Left lobe of liver (tissue), 2 donors: ENCODE data around the gene SEC22A. TPM values are rescaled to one million over a fixed set of nuclear protein-coding genes. Genes with fewer than 3 reads are reported as not detected.
"Not testable (repeated sequence)": the region's sequence is repeated elsewhere in the genome, so short reads cannot be mapped to it uniquely, and the experiment has no call there.

ENCODE experiments used
- ATAC-seq: fragments of 200-7000 bp; cut with Tn5 transposase; one replicate; pipeline ENCODE4 v1.9.1; 2020; ENCODE audit warnings: mild to moderate bottlenecking, moderate library complexity
- DNase-seq: peaks from one replicate; pipeline ENCODE4 v3.0.0-alpha.2; 2020; ENCODE audit warnings: low spot score
- total RNA-seq: library from RNA; stranded (reverse); gene quantifications from one replicate; pipeline ENCODE4 v1.2.1, GENCODE V29; 2021
- donor health status: DM: no; HTN: no; CAD: no; lungs with moderate emphysema.
- donor health status: DM: no; HTN: yes; CAD: no.

The SEC22A gene
- total RNA-seq, 1 donor from 2014 or later: 7.7 TPM

GRCh38 chr3:123169930-123170329, 31.8 kb upstream of the SEC22A start:
- ATAC-seq (peak; percentile 24), DNase-seq (no peak)

GRCh38 chr3:123180791-123181190, 21.0 kb upstream of the SEC22A start:
- no peak for ATAC-seq

DNA sequence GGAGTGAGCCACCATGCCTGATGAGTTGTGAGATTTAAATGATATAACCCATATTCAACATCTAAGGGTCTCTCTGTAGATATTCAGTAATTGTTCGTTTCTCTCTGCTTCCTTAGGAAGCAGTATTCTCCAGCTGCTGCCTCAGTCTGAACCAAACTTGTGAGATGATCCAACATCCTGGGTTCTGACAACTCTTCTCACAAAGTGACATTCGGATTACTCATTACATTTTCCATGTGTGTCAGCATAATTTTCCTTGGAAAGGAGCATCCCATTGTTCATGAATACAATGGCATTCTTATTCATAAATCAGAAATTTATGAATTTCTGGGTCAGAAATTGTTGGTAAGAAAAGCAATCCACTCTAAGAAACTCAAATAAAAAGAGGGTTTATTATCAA, 15.0 kb upstream of the SEC22A start:
- no peak for ATAC-seq
- DNase-seq: no peak

More at GRCh38 chr3:123180791-123181190, 21.0 kb upstream of the SEC22A start:
- no peak for DNase-seq

DNA sequence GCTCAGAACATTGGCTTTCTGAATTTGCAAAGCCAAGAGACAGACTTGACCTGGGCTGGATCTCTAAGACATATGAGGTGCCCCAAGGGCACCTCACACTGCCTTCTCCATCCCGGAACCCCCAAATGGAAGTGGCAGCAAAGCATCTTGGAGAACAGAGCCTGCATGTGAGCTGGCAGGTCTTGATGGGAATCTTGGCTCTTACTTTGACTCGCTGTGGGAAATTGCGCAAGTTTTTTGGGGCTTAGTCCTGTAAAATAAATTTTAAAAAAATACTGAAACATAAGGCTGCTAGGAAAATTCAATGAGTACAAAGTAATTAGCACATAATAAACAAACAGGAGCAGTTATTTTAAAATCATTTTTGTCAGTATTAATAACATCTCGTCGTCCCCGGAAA, 13.7 kb upstream of the SEC22A start:
- ATAC-seq (no peak), DNase-seq (no peak)

DNA sequence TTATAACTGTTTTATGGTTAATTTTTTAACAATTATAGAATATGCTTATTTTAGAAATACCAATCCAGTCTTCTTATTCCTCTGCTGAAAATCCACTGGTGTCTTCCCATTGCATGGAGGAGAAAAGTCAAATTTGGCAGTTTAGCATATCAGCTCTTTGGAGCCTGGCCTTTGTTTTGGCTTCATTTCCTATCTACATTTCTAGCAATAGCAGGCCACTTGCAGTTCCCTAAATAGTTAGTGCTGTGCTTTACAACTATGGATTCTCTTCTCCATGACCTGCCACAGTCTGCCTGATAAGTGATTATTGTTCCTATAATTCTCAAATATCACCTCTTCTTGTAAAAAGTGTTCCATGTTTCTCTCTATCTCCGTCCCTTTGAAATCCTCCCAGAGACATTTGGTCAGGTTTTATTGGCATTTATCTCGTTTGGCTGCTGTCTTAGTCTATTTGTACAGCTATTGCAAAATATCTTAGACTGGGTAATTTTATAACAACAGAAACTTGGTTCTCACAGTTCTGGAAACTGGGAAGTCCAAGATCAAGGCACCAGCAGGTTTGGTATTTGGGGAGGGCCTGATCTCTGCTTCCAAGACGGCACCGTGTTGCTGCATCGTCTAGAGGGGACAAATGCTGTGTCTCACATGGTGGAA, 8.2 kb upstream of the SEC22A start:
- ATAC-seq (peak; percentile 92), DNase-seq (no peak)

DNA sequence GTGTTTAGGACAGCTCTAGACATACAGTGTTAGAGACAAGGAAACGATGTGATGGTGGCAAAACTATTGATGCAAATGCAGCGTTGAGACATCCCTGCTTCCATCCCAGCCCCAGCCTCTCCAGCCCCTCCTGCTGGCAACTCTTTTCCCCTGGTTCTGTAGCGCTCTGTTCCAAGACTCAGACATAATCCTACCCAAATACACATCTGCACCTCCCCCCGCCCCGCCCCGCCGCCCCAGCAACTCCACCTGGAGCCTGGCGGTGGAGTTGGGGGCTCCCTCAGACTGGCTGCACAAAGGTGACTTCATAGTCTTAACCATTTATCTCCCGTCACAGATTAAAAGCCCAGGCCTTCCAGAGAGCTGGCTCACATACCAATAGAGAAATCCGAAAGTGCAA, 7.2 kb upstream of the SEC22A start:
- DNase-seq (no peak), ATAC-seq (no peak)

DNA sequence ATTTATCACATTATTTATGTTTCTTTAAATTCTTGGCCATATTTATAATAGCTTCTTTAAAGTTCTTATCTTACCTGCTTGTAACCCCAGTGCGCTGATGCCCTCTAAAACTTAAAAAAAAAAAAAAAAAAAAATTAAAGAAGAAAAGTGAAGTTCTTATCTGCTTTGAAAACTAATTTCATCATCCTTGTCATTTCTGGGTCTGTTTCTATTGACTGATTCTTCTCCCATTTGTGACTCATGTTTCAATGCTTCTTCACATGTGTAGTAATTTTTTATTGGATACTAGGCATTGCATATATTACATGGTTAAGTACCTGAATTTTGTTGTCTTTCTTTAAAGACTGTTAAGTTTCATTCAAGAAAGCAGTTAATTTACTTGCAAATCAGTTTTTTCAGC, 3.4 kb upstream of the SEC22A start:
- no peak for DNase-seq
- no peak for ATAC-seq

DNA sequence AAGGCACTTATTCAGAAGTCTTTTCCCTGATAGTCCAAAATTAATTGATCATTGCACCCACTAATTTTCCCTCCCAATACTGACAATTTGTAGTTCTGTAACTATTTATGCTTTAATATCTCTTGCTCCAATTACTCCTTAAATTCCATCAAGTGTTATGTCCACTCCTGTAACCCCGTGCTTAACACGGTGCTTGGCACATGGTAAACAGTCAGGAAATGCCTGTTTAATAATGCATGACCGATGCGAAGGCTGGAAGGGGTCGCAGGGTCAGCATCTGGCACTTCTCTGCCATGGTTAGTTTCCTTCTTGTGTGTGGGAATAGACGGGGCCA, 553 bp upstream of the SEC22A start:
- no peak for DNase-seq
- ATAC-seq: no peak

DNA sequence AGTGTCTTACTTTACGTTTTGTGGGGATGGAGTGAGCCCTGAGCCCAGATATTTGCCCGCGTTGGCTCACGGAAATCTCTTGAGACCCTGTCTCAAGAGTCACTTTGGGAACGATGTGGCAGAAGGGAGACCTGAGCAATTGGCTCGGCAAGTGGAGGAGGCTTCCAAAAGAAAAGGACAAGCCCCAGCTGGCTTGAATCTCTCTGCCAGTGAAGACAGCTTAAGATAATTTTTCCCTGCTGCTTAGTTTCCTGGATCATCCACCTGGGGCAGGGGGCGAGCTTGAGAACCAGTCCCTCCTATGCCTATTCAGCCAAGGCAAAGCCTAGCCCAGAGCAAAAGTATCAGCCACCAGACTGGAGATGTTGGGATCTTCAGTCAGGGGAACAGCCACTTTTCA, 708 bp downstream of the SEC22A start:
- DNase-seq (no peak), ATAC-seq (no peak)

DNA sequence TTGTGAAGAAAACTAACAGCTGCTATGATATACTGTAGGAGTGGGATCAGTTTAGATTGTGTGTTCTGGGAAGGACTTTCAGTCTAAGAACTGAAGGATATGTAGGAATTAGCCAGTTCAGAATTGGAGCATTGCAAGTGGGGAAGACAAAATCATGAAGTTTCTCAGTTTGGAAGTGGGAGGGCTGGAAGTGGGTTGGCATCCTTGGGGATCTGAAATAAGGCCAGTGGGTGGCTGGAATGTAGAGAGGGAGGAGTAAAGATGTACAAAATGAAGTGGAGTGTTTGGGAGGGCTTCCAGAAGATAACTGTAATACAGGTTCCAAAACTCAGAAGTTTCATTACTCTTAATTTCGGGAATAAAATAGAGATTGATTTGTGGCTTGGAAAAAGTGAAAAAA, 17.2 kb downstream of the SEC22A start:
- DNase-seq (no peak), ATAC-seq (no peak)

DNA sequence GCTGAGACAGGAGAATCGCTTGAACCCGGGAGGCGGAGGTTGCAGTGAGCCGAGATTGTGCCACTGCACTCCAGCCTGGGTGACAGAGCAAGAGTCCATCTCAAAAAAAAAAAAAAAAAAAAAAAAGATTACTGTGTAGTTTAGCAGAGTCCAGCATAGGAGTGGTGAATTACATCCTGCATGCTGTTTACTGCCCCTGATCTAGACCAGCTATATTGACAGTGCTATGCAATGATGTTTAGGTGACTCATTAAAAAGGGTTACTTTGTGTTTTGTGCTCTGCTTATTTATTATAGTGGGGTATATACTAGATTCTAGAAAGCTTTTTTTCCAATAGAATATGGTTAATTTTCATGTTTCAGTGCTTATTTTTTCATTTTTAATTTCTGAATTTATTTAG, 19.6 kb downstream of the SEC22A start:
- DNase-seq, ATAC-seq: not testable (repeated sequence)

- no peak for DNase-seq
- ATAC-seq: no peak
These were observed 23.3 kb downstream of the SEC22A start for GRCh38 chr3:123225016-123225415.

DNA sequence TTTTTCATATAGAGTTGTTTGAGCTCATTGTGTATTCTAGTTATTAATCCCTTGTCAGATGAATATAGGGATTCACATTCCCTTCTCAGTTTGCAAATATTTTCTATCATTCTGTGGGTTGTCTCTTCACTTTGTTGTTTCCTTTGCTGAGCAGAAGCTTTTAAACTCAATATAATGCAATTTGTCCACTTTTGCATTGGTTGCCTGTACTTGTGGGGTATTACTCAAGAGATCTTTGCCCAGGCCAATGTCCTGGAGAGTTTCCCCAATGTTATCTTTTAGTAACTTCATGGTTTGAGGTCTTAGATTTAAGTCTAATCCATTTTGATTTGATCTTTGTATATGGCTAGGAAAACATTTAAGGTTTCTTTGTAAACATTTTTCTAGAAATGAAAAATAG, 24.8 kb downstream of the SEC22A start:
- no peak for DNase-seq

GRCh38 chr3:123229145-123229544, 27.4 kb downstream of the SEC22A start:
- ATAC-seq: no peak
- DNase-seq: no peak

More for the DNA sequence above, 24.8 kb downstream of the SEC22A start:
- ATAC-seq: peak; percentile 54

DNA sequence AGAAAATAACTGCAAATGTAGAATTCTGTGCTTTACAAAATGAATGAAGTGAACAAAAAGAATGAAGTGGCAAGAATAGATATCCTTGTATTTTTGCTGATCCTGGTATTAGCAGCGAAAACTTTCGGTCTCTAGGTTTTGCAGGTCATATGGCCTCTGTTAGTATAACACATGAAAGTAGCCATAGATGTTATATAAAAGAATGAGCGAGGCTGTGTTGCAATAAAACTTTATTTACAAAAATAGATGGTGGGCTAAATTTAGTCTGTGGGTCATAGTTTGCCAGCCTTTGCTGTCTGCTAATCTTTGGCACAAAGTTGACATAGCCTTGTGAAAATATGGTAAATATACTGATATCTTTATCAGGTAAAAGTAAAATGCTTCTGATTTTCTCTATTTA, 35.2 kb downstream of the SEC22A start:
- no peak for ATAC-seq
- no peak for DNase-seq

DNA sequence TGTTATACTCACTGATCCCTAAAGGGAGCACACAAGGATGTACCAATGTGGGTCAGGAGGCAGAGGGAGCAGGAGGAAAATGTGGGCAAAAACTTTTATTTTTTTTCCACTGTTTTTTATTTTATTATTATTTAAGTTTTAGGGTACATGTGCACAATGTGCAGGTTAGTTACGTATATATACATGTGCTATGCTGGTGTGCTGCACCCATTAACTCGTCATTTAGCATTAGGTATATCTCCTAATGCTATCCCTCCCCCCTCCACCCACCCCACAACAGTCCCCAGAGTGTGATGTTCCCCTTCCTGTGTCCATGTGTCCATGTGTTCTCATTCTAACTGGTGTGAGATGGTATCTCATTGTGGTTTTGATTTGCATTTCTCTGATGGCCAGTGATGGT, 37.4 kb downstream of the SEC22A start:
- ATAC-seq, DNase-seq: not testable (repeated sequence)

DNA sequence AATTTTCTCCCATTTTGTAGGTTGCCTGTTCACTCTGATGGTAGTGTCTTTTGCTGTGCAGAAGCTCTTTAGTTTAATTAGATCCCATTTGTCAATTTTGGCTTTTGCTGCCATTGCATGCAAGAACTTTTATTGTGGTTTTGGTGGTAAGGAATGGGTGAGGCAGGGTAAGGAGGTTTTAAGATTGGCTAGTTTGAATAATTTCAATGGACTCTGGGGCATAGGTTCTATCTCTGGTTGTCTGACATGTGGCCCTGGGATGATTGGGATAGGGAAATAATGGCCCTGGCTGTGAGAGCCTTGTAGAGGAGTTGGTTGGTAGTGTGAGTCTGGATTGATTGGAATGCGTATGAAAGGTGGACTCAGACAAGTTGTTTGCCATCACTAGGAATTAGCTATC, 38.0 kb downstream of the SEC22A start:
- no peak for ATAC-seq
- no peak for DNase-seq

DNA sequence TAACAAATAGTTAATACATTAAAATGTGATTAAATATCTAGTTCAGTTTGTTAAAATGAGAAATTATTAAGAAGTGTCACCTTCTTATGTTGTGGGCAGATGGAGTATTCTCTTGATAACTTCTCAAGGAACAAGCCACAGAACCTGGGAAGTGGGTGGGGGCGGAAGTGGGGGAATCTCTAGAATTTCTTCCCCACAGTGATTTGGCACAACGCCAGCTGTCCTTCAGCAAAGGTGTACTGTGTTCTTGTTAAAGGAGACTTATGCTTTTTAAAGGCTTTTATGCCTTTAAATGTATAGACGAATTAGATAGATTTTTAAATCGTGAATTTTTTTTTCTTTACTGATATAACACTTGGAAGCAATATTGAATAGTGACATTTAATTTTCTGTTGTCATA, 42.4 kb downstream of the SEC22A start:
- no peak for ATAC-seq

DNA sequence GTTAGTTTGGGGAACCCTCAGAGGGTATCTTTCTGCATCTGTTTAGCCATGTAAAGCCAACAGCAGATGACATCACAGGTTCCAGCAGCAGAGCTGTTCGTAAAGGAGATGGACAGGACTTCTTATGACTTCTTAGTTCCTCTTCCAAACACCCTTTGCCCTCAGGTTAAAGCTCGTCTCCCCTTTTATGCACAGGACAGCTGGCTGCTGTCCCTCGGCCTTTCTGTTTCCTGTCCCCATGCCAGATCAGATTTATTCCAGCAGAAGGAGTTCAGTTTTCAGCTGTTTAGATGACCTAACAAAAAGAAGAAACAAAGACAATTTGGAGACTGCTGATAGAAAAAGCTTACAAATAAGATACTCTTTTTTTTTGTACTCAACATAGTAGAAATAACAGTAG, 45.1 kb downstream of the SEC22A start:
- ATAC-seq (peak; percentile 94), DNase-seq (peak; percentile 74)

More for the DNA sequence above, 42.4 kb downstream of the SEC22A start:
- no peak for DNase-seq

DNA sequence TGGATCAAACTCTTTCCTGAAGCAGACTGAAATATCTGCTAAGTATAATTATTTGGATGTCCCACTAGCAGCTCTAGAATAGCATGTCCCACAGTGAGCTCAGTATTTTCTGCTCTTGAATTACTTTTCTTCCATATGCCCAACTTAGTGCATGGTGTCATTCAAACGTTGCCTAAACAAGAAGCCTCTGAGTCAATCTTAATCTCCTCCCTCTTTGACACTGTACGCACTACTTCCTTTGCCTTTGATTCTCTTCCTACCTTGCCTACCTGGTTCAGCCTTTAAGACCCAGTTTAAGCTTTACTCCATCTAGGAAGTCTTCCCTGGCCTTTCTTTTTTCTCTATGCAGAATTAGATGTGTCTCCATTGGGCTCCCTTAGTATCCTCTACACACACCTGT, 54.5 kb downstream of the SEC22A start:
- DNase-seq: no peak
- no peak for ATAC-seq

GRCh38 chr3:123258359-123258758, 56.6 kb downstream of the SEC22A start:
- ATAC-seq (no peak), DNase-seq (no peak)

DNA sequence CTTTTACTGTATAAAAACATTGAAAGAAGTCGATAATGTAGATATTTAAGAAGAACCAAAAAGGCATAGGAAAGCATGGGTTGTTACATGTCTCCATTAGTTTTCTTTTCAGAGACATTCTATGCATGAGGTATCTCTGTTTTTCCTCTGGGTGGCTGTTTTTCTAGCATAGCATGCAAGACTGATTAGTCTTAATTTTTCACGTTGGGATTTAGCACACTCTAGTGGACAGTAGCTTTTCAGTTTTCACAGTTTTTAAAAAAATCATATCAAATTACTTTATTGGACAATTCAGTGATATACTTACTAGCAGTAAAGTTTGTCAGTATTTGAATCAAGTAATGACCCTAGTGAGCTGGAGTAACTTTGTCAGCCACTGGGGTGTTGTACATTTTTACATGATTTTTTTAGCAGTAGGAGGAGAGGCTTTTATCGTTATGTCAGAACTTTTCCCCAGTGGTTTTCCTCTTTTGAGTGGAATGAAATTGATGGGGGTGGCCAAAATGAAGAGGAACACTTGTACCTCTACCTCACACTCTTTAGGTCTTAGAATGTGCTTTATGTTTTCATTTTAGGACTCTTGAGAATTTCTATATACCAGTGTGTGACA, 57.2 kb downstream of the SEC22A start:
- peak; percentile 94 for ATAC-seq

DNA sequence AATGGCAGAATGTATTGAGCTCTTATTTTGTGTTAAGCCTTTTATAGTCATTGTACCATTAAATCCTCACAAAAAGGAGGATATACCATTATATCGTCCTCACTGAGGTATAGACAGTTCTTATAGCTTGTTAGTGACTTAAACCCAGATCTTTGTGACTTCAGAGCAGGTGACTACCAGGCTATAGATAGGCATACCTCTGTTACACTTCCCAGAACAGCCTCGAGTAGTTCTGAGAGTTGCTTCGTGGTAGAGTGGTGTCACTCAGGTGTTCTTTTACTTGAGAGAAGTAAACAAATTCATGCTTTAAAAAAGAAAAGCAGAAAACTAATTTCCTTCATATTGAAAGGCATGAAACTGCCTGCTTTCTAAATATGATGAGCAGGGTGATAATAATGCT, 59.9 kb downstream of the SEC22A start:
- ATAC-seq (no peak), DNase-seq (no peak)

More for the DNA sequence above, 57.2 kb downstream of the SEC22A start:
- DNase-seq: no peak
